Neural cell (in vitro differentiated cells): ENCODE measurements around the gene LINC01488. TPM values are rescaled to one million over a fixed set of nuclear protein-coding genes. Genes with fewer than 3 reads are reported as not detected.

Experiments
- H2AFZ ChIP-seq: fragments of 200-600, 300-800 bp; sonication (generic), shearing (Covaris generic); 2 replicates; pipeline ENCODE4 v1.6.0; 2014; ENCODE audit warnings: low read depth, mild to moderate bottlenecking, antibody characterized with exemption, low read length, moderate library complexity
- H3F3A ChIP-seq: fragments of 200-600 bp; shearing (Covaris generic); 2 replicates; pipeline ENCODE4 v1.6.1; 2016; ENCODE audit warnings: mild to moderate bottlenecking, moderate library complexity, mixed read lengths, antibody characterized with exemption, low read length; ENCODE audit not compliant: insufficient read depth, poor library complexity, severe bottlenecking
- H3K27ac ChIP-seq: fragments of 200-600, 300-800 bp; sonication (generic), shearing (Covaris generic); 2 replicates; pipeline ENCODE4 v1.5.1; 2014; ENCODE audit warnings: mild to moderate bottlenecking, low read length, moderate library complexity
- H3K27me3 ChIP-seq: fragments of 300-800, 200-600 bp; sonication (generic), shearing (Covaris generic); 2 replicates; pipeline ENCODE4 v1.6.0; 2014; ENCODE audit warnings: mild to moderate bottlenecking, low read depth, low read length, moderate library complexity; ENCODE audit not compliant: insufficient read depth
- H3K36me3 ChIP-seq: fragments of 300-800, 200-600 bp; sonication (generic), shearing (Covaris generic); 2 replicates; pipeline ENCODE4 v1.5.1; 2014; ENCODE audit warnings: mild to moderate bottlenecking, antibody characterized with exemption, low read length, moderate library complexity; ENCODE audit not compliant: insufficient read depth
- H3K4me2 ChIP-seq: fragments of 300-800, 200-600 bp; sonication (generic), shearing (Covaris generic); 2 replicates; pipeline ENCODE4 v1.6.0; 2014; ENCODE audit warnings: mild to moderate bottlenecking, low read length
- H3K4me3 ChIP-seq: fragments of 300-800, 200-600 bp; sonication (generic), shearing (Covaris generic); 2 replicates; pipeline ENCODE4 v1.5.1; 2014; ENCODE audit warnings: mild to moderate bottlenecking, low read length, moderate library complexity
- H3K79me2 ChIP-seq: fragments of 200-600 bp; shearing (Covaris generic); replicated peaks from 2 replicates; pipeline ENCODE4 v1.6.0; 2014; ENCODE audit warnings: mild to moderate bottlenecking, low read length, moderate library complexity; ENCODE audit not compliant: insufficient read depth
- H3K9ac ChIP-seq: fragments of 300-800, 200-600 bp; sonication (generic), shearing (Covaris generic); 2 replicates; pipeline ENCODE4 v1.6.1; 2016; ENCODE audit warnings: mild to moderate bottlenecking, low read length, mixed read lengths
- H3K9me2 ChIP-seq: fragments of 200-600 bp; shearing (Covaris generic); 2 replicates; pipeline ENCODE4 v1.6.1; 2016; ENCODE audit warnings: mild to moderate bottlenecking, low read length, mixed read lengths; ENCODE audit not compliant: insufficient read depth
- H3K9me3 ChIP-seq: fragments of 200-600, 300-800 bp; sonication (generic), shearing (Covaris generic); 2 replicates; pipeline ENCODE4 v1.6.1; 2016; ENCODE audit warnings: mild to moderate bottlenecking, mixed run types, low read length, moderate library complexity, mixed read lengths
- H4K20me1 ChIP-seq: fragments of 200-600 bp; shearing (Covaris generic); 2 replicates; pipeline ENCODE4 v1.6.1; 2016; ENCODE audit warnings: mild to moderate bottlenecking, mixed run types; ENCODE audit not compliant: insufficient read depth
- CTCF ChIP-seq: fragments of 450-650 bp; IDR thresholded peaks from 2 replicates; pipeline ENCODE4 v1.5.1; 2014; ENCODE audit warnings: antibody characterized with exemption, mild to moderate bottlenecking, moderate library complexity; ENCODE audit not compliant: poor library complexity, severe bottlenecking
- EP300 ChIP-seq: fragments of 450-650 bp; conservative IDR thresholded peaks from 2 replicates; pipeline ENCODE4 v1.6.1; 2014; ENCODE audit warnings: antibody characterized with exemption, mild to moderate bottlenecking, moderate library complexity; ENCODE audit not compliant: poor library complexity, severe bottlenecking
- EZH2 ChIP-seq: fragments of 200-600, 300-800 bp; shearing (Covaris generic), sonication (generic); IDR thresholded peaks from 2 replicates; pipeline ENCODE4 v1.6.1; 2014; ENCODE audit warnings: antibody characterized with exemption, low read length, borderline replicate concordance, mild to moderate bottlenecking; ENCODE audit not compliant: insufficient read depth, poor library complexity, severe bottlenecking
- MXI1 ChIP-seq: fragments of 450-650 bp; conservative IDR thresholded peaks from 2 replicates; pipeline ENCODE4 v1.6.1; 2014; ENCODE audit warnings: antibody characterized with exemption, mild to moderate bottlenecking; ENCODE audit not compliant: poor library complexity, severe bottlenecking
- POLR2AphosphoS5 ChIP-seq: IDR thresholded peaks from 2 replicates; pipeline ENCODE4 v1.6.1; 2012
- RAD21 ChIP-seq: fragments of 450-650 bp; conservative IDR thresholded peaks from 2 replicates; pipeline ENCODE4 v1.6.1; 2014; ENCODE audit warnings: antibody characterized with exemption, mild to moderate bottlenecking, moderate library complexity
- REST ChIP-seq: IDR thresholded peaks from 2 replicates; pipeline ENCODE4 v1.6.1; 2012; ENCODE audit warnings: borderline replicate concordance
- SMC3 ChIP-seq: fragments of 450-650 bp; conservative IDR thresholded peaks from 2 replicates; pipeline ENCODE4 v1.6.1; 2014; ENCODE audit warnings: antibody characterized with exemption, mild to moderate bottlenecking, moderate library complexity; ENCODE audit not compliant: poor library complexity
- TAF1 ChIP-seq: IDR thresholded peaks from 2 replicates; pipeline ENCODE4 v1.6.1; 2012; ENCODE audit warnings: low read depth
- polyA plus RNA-seq: library from polyadenylated mRNA; depleted of rRNA; stranded (reverse); fragments of >200 nt; gene quantifications from 2 replicates; pipeline ENCODE4 v1.2.3, GENCODE V29; 2014

LINC01488 gene
- polyA plus RNA-seq, 1 donor from 2014 or later, result not detected

GRCh38 chr11:69537126-69537525 lies 55.7 kb downstream of the LINC01488 start:
- Histone ChIP-seq H3K9me3 (no peaks in the 10 kb centered on the region), H3K79me2 (no peaks in the 10 kb centered on the region), H3F3A (no peaks in the 10 kb centered on the region), H3K36me3 (no peaks in the 10 kb centered on the region), H3K27me3 (no peaks in the 10 kb centered on the region), H3K9ac (no peak overlapping the region), H4K20me1 (no peaks in the 10 kb centered on the region), H3K9me2 (no peaks in the 10 kb centered on the region), H3K4me2 (no peak overlapping the region), H2AFZ (no peak overlapping the region), H3K4me3 (no peak overlapping the region), H3K27ac (no peak overlapping the region)
- TF ChIP-seq REST (no peak), CTCF (no peak), SMC3 (no peak), EZH2 (no peak), POLR2AphosphoS5 (no peak), TAF1 (no peak)

GRCh38 chr11:69537855-69538640 lies 56.6 kb downstream of the LINC01488 start:
- Histone ChIP-seq H3K36me3 (no peaks in the 10 kb centered on the region), H3K79me2 (no peaks in the 10 kb centered on the region), H3K27ac (no peak overlapping the region), H3K9me2 (no peaks in the 10 kb centered on the region), H3K9me3 (no peaks in the 10 kb centered on the region), H4K20me1 (no peaks in the 10 kb centered on the region), H3F3A (no peaks in the 10 kb centered on the region), H3K9ac (no peak overlapping the region), H3K27me3 (no peaks in the 10 kb centered on the region), H3K4me3 (no peak overlapping the region), H2AFZ (no peak overlapping the region), H3K4me2 (no peak overlapping the region)
- TF ChIP-seq REST (no peak), TAF1 (no peak), RAD21 (no peak), POLR2AphosphoS5 (no peak), EZH2 (no peak), CTCF (no peak), MXI1 (no peak), EP300 (no peak), SMC3 (no peak)
